Stimulated activated CD4-positive, alpha-beta T cell treated with anti-CD3 and anti-CD28 coated beads, TNF-alpha, amount 100 ng/mL, for 48 hours (primary cell): ENCODE results near the gene TRPV4.
A peak's percentile ranks its signal among the peaks of the same experiment; 100 is the strongest.
"Not testable (repeated sequence)": the region's sequence is repeated elsewhere in the genome, so short reads cannot be mapped to it uniquely, and the experiment has no call there.

Experiments
- DNase-seq, 3 donors: peaks; one replicate each; pipeline ENCODE4 v3.0.0-alpha.2; 2020; ENCODE audit warnings: low read depth in 3 of 3

The TRPV4 gene

DNA sequence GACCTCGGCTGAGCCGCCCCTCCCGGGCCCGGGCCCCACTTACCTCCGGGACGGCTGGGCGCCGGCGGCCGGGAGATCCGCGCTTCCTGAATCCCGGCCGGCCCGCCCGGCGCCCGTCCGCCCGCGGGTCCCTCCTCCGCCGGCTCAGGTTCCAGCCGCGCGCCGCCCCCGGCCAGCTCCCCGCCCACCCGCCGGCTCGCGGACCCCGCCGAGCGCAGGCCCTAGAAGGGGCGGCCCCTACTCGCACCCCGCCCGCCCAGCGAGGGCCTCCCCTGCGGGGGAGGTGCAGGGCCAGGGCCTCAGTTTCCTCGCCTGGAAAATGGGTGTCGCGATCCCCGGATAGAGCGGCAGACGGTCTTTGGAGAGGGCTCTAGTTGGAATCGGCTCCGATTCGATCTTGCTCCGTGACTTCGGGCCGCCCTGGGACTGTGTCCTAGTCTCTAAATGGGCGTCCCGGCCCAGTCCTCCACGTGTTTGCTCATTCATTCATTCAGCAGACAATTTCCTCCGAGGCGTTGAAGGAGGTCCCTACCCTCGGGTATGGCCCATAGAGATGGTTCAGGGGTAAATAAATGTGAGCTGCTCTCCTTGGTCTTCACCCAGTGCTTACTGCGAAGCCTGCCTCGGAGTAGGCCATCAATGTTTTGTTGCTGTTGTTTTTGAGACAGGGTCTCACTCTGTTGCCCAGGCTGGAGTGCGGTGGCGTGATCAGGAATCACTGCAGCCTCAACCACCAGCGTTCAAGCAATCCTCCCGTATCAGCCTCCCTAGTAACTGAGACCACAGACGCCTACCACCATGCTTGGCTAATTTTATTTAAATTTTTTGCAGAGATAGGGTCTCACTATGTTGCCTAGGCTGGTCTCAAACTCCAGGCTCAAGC, at the start of gene TRPV4:
Gene TRPV4, minus strand, starts transcription at position 92 of the 883 bp plus-strand sequence. CDS start 18,602 bp downstream, outside the sequence.
- DNase-seq = no peak

DNA sequence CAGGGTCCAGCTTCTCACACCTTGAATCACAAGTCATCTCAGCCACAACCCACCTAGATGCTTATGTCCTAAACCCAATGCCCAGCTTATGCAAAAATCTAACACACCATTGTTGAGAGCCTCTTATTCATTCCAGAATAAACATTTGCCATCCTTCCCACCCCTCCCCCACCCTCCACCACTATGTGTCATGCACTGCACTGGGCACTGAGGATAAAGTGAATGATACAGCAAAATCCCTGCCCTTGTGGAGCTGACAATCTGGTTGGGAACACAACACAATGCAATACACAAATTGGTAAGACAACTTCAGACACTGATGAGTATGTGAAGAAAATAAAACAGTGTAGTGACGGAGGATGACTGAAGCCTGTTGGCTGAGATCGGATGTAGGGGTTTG, 48.6 kb upstream of the TRPV4 start:
- no peak for DNase-seq

DNA sequence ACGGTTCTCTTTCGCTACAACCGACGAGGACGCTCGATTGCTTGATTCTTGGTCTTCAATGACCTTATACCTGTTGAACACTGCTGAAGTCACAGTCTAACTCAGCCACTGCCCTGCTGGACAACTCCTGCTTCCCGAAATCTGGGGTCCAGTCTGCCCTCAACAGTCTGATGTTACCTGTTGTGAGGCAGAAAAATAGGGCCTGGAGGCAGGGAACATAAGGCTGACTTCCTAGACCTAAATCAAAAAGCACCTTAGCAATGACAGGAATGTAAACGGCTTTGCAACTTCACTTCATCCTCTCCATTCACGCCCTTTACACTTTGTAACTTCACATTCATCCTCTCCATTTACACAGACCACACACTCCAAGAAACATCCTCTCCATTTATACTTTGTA, 47.7 kb upstream of the TRPV4 start:
- no peak for DNase-seq

DNA sequence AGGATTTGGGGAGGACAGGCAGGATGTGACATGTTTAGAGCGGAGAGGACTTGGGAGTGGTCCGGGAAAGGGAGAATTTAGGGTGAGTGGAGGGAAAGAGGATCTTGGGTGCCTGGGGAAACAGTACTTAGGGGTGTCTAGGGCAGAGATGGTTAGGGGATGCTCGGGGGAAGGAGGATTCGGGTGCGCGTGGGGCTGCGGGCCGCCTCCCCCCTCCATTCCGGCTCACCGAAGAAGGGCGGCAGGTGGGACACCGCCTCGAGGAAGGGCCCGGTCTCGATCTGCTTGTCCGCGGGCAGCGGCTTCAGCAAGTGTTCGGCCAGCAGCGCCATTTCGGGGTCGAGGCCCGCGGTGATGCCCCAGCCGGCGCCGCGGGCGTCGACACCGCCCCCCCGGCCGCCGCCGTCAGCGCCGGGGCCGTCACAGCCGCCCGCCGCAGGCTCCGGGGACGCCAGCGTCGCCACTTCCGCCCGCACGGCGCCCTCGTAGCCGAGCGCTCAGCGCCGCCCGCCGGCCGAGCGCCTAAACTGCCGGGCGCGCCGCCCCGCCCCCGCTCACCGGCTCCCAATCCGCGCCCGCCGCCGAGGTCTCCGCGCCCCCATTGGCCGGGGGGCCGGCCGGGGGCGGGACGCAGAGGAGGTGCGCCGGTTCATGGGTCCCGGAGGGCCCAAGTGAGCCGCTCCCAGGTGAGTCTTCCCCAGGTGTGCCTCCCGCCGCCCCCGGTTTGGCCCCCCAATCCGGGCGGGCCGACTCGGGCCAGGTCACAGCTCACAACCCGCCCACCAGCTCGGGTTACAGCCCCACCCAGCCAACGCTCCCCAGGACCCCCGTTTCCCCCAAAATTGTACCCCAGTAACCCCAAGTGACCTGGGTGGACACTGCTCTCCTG, 47.1 kb upstream of the TRPV4 start, which contains the start of gene GLTP:
Gene GLTP, minus strand, starts transcription at position 499 of the 889 bp plus-strand sequence. Its CDS starts 167 bp downstream, at position 332.
- peak; percentile 75 to 81 (median 78) for DNase-seq

DNA sequence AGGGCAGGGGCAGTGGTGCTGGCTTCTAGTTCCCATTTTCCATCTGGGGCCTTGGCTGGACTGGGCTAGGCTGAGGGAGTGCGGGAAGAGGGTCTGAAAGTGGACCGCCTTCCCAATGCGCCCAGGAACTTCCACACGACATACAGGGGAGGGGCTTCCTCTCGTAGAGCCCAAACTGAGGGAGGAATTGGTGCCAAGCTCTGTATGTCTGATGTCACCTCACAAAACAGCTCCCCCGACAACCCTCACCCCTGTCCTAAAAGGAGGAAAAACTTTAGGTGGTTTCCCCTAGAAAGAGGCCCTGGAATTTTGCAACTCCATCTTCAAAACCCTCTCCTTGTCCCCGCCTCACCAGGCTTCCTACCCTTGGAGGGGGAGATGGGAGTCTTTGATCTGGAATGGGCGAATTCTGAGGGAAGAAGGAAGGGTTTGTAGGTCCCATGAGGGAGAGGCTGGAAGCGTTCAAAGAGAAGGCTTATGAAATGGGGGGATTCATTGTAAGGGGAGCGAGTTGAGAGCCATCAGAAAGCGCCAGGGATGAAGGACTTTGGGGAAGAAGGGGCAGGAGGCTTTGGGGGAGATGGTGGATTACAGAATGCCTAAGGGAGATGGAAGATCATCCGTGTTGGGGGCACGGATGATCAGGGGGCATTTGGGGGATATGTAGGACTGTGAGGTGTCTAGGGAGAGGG, 46.3 kb upstream of the TRPV4 start:
- DNase-seq = no peak

DNA sequence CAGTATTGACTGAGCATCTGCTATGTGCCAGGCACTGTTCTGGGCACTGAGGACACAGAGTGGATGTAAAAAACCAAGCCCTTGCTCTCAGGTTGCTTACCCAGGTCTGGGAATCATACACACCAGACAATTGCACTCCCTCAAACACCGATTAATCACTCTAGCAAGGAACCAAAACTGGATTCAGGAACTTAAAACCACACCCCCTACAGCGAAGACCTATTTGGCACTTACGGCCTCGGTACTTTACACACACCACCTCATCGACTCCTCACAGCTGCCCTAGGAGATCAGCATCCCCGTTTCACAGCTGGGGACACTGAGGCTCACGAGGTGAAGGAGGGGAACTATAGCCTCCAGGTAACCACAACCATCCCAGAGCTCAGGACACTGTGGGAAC, 45.6 kb upstream of the TRPV4 start:
- DNase-seq = no peak

DNA sequence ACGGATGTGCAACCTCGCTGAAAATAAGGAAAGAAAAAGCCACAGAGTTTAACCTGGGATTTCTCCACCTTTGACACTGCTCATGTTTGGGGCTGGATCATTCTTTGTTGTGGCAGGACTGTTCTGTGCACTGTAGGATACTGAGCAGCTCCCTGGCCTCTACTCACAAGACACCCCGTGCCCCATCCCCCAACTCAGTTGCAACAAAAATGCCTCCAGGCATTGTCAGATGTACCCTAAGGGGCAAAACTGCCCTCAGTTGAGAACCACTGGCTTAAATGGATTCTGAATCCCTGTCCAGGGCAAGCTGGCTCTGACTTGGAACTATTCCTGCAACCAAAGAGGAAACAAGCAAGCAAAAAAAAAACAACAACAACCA, 45.0 kb upstream of the TRPV4 start:
- DNase-seq = no peak

DNA sequence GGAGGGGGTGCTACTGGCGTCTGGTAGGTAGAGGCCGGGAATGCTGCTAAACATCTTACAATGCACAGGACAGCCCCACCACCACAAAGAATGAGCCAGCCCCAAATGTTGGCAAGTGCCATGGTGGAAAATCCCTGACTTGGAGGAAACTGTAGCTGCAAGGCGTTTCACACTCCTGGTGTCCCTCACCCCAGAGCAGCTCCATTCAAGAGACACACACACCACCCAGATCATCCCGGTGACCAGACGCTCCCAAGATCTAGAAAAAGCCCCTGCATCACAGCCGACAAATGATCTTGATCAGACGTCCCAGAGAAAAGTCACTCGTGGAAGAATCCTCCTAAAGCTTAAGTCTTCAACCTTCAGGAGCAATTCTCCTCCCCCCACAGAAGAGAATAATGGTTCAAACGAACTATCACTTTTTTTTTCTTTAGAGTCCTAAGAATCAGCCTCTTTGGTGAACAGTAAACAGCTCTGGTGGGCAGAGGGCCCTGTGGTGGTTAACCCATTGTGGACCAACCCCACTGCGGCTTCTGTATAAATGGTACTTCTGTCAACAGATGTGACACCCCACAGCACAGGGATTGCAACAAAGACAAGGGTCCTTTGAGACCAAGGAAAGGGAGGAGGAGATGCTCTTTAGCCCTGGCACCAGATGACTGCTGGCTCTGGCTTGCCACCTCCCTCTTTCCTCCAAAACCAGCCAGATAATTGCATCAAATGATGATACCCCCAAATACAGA, 44.5 kb upstream of the TRPV4 start:
- no peak for DNase-seq

DNA sequence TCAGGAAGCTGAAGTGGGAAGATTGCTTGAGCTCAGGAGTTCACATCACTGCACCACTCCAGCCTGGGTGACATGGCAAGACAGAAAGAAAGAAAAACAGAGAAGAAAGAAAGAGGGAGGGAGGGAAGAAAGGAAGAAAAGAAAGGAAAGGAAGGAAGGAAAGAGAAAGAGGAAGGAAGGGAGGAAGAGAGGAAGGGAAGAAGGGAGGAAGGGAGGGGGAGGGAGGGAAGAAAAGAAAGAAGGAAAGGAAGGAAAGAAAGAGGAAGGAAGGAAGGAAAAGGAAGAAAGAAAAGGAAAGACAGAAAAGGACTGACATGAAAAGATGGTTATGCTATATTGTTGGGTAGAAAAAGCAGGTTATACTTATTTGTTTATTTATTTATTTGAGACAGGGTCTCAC, 43.2 kb upstream of the TRPV4 start:
- no peak for DNase-seq

DNA sequence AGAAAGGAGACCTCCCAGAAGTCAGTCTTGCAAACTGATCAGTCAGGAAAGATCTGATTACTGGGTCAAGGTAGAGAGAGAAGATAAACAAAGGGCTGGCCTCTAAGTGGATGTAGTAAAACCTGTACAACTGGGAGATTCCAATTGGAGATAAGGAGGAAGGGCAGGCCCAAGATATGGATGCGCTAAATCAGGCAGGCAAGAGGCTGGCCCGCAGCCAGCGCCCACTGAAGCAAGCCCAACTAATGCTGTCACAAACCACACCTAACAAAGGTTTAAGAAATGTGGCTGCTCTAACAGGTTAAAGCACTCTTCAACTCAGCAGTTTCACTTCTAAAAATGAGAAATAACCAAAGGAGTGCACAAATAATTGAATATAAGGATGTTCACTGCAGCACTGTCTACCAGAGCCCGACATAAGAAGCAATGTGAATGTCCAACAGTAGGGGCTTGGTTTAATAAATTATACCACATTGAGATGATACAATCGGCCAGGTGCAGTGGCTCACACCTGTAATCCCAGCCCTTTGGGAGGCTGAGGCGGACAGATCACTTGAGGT, 42.5 kb upstream of the TRPV4 start:
- no peak for DNase-seq

DNA sequence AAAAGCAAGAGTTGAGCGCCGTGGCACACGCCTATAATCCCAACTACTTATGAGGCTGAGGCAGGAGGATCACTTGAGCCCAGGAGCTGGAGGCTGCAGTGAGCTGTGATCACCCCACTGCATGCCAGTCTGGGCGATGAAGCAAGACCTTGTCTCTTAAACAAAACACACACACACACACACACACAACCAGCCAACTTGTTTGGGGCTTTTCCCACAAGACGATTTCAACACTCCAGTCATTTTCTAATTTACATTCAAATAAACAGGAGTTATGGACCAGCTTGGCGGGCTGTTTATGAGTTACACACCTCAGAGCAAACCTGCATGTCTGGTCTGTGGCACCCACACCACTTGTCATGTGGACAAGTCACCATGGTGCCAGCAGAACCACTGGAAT, 40.5 kb upstream of the TRPV4 start:
- DNase-seq = no peak

DNA sequence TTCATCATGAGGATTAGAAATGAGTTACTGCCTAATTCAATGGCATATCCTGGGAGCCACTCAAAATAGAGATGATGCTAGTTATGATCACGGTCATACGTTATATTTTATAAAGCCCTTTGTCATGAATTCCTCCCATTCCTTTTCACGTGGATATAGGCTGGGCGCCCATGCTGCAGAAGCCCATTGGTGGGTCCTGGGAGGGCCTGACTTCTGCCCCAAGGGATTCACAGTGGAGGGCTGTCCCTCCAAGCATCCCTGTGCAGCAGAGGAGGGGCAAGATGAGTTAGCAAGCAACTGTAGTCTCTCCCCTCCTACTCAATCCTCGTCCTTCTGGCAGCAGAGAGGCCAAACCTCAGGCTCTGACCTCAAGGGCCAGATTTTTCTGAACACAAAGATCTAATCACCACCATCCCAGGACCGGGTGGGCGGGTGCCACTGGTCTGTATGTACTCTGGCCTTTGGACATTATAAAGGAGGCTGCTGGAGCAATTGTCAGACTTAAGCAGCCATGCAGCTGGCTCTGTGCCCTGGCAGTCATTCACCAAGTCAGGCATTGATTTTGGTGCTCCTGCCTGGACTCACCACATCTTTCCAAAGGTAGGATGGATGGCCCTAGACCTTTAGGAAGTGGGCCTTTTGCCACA, 38.6 kb upstream of the TRPV4 start:
- no peak for DNase-seq

DNA sequence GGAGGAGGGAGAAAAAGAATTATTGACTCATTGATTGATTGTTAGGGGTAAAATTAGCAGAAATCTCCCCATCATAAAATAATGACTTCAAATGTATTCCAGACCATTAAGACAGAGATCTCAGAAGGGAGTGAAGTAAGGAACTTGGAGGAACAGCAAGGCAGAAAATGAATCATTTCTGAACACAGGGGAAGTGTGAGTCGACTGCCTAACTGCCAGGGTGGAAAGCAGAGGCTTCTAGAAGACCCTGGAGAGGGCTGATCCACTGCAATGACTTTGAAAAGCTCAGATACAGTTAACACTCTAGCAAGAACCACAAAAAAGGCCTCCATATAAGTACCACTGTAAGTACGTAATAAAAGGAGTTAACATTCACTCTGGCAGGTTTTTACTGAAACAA, 37.5 kb upstream of the TRPV4 start:
- no peak for DNase-seq

DNA sequence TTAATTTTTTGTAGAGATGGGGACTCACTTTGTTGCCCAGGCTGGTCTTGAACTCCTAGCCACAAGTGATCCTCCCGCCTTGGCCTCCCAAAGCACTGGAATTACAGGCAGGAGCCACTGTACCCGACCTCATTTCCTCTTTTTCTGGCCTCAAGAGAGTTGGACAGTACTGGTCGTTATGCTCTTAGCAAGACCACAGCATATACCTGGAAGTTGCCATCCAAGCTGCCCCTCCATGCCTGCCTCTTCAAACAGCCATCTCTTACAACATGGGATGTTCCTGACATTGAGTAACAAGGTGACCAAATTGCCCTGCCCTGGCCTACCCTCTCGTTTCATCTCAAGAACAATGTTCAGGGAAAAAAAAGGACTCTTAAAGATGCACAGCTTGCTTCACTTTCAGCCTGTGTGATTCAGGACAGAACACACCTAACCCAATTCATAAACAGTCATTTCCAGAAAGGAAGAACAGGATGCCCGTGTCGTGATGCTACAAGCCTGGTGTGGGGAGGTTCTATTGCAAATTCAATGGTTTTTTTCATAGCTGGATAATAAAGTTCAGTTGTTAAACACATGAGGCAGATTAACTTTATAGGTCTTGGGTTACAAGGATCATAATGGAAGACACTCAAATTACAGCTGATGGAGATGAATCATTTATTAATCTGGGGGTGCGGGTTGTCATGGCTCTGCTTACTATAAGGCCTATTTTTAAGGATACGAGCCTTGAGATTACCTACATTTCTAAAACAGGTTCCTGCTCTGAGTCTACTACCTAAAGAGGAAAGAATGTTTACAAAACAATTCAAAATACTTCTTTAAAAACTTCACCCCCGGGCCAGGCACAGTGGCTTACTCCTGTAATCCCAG, 35.2 kb upstream of the TRPV4 start:
- DNase-seq = no peak

DNA sequence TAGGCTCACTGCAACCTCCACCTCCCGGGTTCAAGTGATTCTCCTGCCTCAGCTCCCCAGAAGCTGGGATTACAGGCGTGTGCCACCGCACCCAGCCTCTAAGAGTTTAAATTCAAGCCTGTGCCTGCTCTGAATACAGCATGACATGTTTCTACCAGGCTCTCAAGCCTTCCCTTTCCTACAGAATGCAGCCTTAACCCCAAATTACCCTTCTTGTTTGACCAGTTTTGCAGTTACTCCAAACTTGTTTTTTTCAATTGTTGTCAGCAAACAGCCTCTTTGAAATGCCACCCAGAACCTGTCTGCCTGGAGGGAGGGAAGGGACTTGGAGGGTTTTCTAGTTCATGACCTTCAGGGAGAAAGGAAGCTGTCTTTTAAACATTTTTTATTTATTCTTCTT, 31.7 kb upstream of the TRPV4 start:
- DNase-seq = no peak

DNA sequence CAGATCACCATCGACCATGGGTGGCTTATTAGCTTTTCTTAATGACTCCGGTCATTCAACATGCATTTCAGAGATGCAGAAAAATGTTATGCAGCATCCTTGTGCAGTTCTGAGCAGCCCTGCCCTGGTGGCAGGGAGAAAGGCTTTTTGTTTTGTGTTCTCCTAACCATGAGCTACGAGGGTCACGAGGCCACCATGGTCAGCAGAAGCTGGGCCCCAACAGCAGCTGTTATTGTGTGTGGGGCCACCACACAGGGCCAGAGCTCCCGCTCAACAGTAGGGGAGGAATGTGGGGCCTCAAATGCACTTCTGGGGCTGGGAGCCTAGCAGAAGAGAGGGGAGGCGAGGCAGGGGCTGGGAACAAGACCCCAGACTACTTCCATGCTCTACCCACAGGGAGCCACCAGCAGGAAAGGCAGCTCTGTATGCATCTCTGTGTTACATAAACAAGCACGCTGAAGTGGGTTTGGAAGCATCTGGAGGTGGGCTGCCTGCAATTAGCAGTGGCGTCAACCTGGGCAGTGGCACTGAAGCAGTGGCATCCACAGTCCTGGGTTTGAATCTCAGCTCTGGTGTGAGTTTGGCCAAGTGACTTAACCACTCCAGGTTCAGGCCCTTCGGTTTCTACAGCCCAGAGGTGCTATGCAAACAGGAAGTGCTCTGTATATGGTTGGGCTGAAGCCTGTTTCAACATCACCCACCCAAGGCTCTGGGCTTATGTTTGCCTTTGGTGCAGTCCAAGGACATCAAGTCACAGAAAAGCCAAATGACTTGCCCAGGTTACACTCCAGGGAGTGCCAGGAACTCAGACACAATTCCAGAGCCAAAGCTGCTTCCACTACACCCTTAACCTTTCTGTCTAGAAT, 30.9 kb upstream of the TRPV4 start:
- no peak for DNase-seq

DNA sequence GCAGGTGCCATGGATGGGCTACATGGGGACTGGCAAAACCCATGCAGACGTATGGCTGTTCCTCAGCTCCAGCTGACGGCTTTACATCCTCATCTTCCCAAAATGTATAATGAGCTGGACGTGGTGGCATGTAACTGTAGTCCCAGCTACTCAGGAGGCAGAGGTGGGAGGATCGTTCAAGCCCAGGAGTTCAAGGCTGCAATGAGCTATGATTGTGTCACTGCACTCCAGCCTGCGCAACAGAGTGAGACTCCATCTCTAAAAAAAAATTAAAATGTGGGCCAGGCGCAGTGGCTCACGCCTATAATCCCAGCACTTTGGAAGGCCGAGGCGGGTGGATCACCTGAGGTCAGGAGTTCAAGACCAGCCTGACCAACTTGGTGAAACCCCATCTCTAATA, 29.3 kb upstream of the TRPV4 start:
- DNase-seq = not testable (repeated sequence)

DNA sequence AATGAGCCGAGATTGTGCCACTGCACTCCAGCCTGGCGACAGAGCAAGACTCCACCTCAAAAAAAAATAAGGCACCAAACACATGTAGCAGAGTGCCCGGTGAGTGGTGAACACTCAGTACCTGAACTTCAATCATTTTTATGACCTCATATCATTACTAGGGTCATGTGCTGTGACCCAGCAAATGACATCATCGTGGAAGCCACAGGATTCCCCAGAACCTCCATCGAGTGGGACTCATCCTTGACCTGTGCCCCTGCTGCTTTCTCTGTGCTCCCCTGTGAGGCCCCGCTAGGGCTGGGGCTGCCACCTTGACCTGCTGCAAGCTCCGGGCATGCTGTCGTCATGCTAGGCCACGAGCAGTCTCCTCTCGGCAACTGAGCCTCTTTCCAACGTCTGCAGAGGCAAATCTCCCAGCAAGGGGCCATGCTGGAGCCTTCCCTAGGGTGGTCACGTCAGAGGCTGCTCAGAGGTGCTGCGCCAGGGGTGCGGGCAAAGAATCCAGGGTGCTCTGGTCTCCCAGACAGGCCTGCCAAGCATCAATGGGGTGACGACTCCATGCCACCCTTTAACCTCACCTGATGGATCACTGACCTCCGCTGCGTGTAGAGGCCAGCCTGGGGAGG, 28.6 kb upstream of the TRPV4 start:
- no peak for DNase-seq
